ENCODE data around the gene TTC39B. TPM values are rescaled to one million over a fixed set of nuclear protein-coding genes. Genes with fewer than 3 reads are reported as not detected.

The TTC39B gene
- 1.00 to 1.7 TPM (median 1.6 TPM) in 5 replicates for total RNA-seq (2022; extraction: Qiagen RNA extraction; ENCODE audit: low read depth)

GRCh38 chr9:15306757-15307522, at the start of gene TTC39B:
Gene TTC39B, minus strand, starts transcription at chr9:15307216. Its CDS starts 91 bp downstream, at chr9:15307125.

Other genes with a start within 250 kb of the TTC39B start
- gene SNAPC3, start 115.7 kb upstream of the TTC39B start, total RNA-seq (2022; extraction: Qiagen RNA extraction; ENCODE audit: low read depth), result 14.4 to 20.4 TPM (median 17.4 TPM) in 5 replicates
- gene PSIP1, start 203.8 kb upstream of the TTC39B start, total RNA-seq (2022; extraction: Qiagen RNA extraction; ENCODE audit: low read depth), result 44.9 to 61.0 TPM (median 55.9 TPM) in 5 replicates
- 0.23 to 0.58 TPM (median 0.35 TPM) in 5 replicates for gene CCDC171, start 245.8 kb upstream of the TTC39B start, total RNA-seq (2022; extraction: Qiagen RNA extraction; ENCODE audit: low read depth)